Liver (tissue), 9 donors: ENCODE data around the gene GRAP. TPM values are rescaled to one million over a fixed set of nuclear protein-coding genes. Genes with fewer than 3 reads are reported as not detected.

Experiments used
- DNase-seq: peaks from one replicate; pipeline ENCODE4 v3.0.0-alpha.2; 2017; ENCODE audit warnings: low spot score
- H3K27ac ChIP-seq, 2 donors: one replicate each; pipeline ENCODE4 v1.7.0; 2013; ENCODE audit warnings: inconsistent platforms in 2 of 2, low read length in 2 of 2, control low read depth in 1 of 2, low read depth in 1 of 2, mild to moderate bottlenecking in 1 of 2
- H3K27me3 ChIP-seq, 4 donors: one replicate each; pipeline versions ENCODE4 v1.6.1 to v1.7.0; 2013; ENCODE audit warnings: low read length in 3 of 4, inconsistent platforms in 1 of 4, mild to moderate bottlenecking in 1 of 4, moderate library complexity in 1 of 4; ENCODE audit not compliant: control insufficient read depth in 4 of 4, insufficient read depth in 4 of 4
- H3K36me3 ChIP-seq, 4 donors: one replicate each; pipeline versions ENCODE4 v1.6.1 to v1.7.0; 2013; ENCODE audit warnings: low read length in 3 of 4, mild to moderate bottlenecking in 3 of 4, low read depth in 1 of 4, moderate library complexity in 1 of 4; ENCODE audit not compliant: control insufficient read depth in 4 of 4, insufficient read depth in 3 of 4
- H3K4me1 ChIP-seq, 4 donors: one replicate each; pipeline versions ENCODE4 v1.6.1 to v1.7.0; 2013; ENCODE audit warnings: low read length in 3 of 4, mild to moderate bottlenecking in 3 of 4, moderate library complexity in 1 of 4; ENCODE audit not compliant: control insufficient read depth in 4 of 4, insufficient read depth in 4 of 4
- H3K4me3 ChIP-seq, 3 donors: one replicate each; pipeline versions ENCODE4 v1.6.1 to v1.7.0; 2013; ENCODE audit warnings: low read length in 3 of 3, control low read depth in 1 of 3, low read depth in 1 of 3, mild to moderate bottlenecking in 1 of 3
- H3K9ac ChIP-seq, 2 donors: one replicate each; pipeline ENCODE4 v1.7.0; 2013; ENCODE audit warnings: low read length in 2 of 2, mild to moderate bottlenecking in 2 of 2, moderate library complexity in 2 of 2, control low read depth in 1 of 2, low read depth in 1 of 2
- H3K9me3 ChIP-seq, 4 donors: one replicate each; pipeline versions ENCODE4 v1.6.1 to v1.7.0; 2013; ENCODE audit warnings: low read length in 3 of 4; ENCODE audit not compliant: control insufficient read depth in 4 of 4
- CTCF ChIP-seq: fragments of 150-350 bp; IDR thresholded peaks from 2 replicates; pipeline ENCODE4 v1.5.1; 2017; ENCODE audit warnings: improper control_type of control experiment, low read depth, low read length; ENCODE audit not compliant: missing input control
- EGR1 ChIP-seq, 2 donors: IDR thresholded peaks; 2 replicates each; pipeline ENCODE4 v1.6.1; 2016 to 2018; ENCODE audit warnings: antibody characterized with exemption in 2 of 2, low read depth in 2 of 2
- FOXA2 ChIP-seq: IDR thresholded peaks from 2 replicates; pipeline ENCODE4 v1.6.1; 2016; ENCODE audit warnings: antibody characterized with exemption
- GABPA ChIP-seq, 2 donors: IDR thresholded peaks in 1 of 2; conservative IDR thresholded peaks in 1 of 2; 2 replicates each; pipeline ENCODE4 v1.6.1; 2016; ENCODE audit warnings: antibody characterized with exemption in 2 of 2, mild to moderate bottlenecking in 1 of 2, moderate library complexity in 1 of 2
- HNF4A ChIP-seq, 2 donors: conservative IDR thresholded peaks; 2 replicates each; pipeline ENCODE4 v1.6.1; 2016; ENCODE audit warnings: antibody characterized with exemption in 2 of 2, mild to moderate bottlenecking in 2 of 2
- HNF4G ChIP-seq: IDR thresholded peaks from 2 replicates; pipeline ENCODE4 v1.6.1; 2016; ENCODE audit warnings: antibody characterized with exemption
- JUND ChIP-seq, 2 donors: IDR thresholded peaks; 2 replicates each; pipeline ENCODE4 v1.6.1; 2016; ENCODE audit warnings: antibody characterized with exemption in 2 of 2
- MAX ChIP-seq: IDR thresholded peaks from 2 replicates; pipeline ENCODE4 v1.6.1; 2016; ENCODE audit warnings: antibody characterized with exemption
- NR2F2 ChIP-seq: IDR thresholded peaks from 2 replicates; pipeline ENCODE4 v1.6.1; 2016; ENCODE audit warnings: antibody characterized with exemption
- RXRA ChIP-seq, 2 donors: IDR thresholded peaks; 2 replicates each; pipeline ENCODE4 v1.6.1; 2017 to 2018; ENCODE audit warnings: antibody characterized with exemption in 2 of 2, mild to moderate bottlenecking in 1 of 2
- SP1 ChIP-seq: IDR thresholded peaks from 2 replicates; pipeline ENCODE4 v1.6.1; 2018; ENCODE audit warnings: antibody characterized with exemption, mild to moderate bottlenecking
- TAF1 ChIP-seq: conservative IDR thresholded peaks from 2 replicates; pipeline ENCODE4 v1.6.1; 2016; ENCODE audit warnings: antibody characterized with exemption, mild to moderate bottlenecking
- YY1 ChIP-seq: IDR thresholded peaks from 2 replicates; pipeline ENCODE4 v1.6.1; 2016; ENCODE audit warnings: antibody characterized with exemption, mild to moderate bottlenecking
- WGBS: extraction: QIAGEN DNeasy Blood & Tissue Kit; methylation state at CpG from one replicate; pipeline ENCODE4 v1.1.7; 2013; 5-methylcytosine and 5-hydroxymethylcytosine counted together
- polyA plus RNA-seq, 2 donors: library from polyadenylated mRNA; stranded (reverse) in 1 of 2; unstranded in 1 of 2; fragments of 200-250 nt in 1 of 2; fragments of >200 nt in 1 of 2; fragmentation: Nextera tagmentation in 1 of 2; extraction: Ambion mirVana in 1 of 2; gene quantifications; one replicate each; pipeline versions ENCODE4 v1.2.1 to v1.2.3, GENCODE V29; 2013 to 2015
- total RNA-seq, 2 donors: library from RNA; depleted of rRNA; stranded (reverse); fragments of >200 nt; gene quantifications; one replicate each; pipeline ENCODE4 v1.2.3, GENCODE V29; 2014
- TF ChIP-seq, protein P1 (sequence below): IDR thresholded peaks from 2 replicates; pipeline ENCODE4 v1.6.1; 2016; ENCODE audit warnings: antibody characterized with exemption
- TF ChIP-seq, protein P2 (sequence below): IDR thresholded peaks from 2 replicates; pipeline ENCODE4 v1.6.1; 2016; ENCODE audit warnings: antibody characterized with exemption
- TF ChIP-seq, protein P3 (sequence below): IDR thresholded peaks from 2 replicates; pipeline ENCODE4 v1.6.1; 2016; ENCODE audit warnings: antibody characterized with exemption, mild to moderate bottlenecking
- donor health status: healthy.
- donor health status: healthy.
- donor health status: healthy.
- donor health status: healthy.
- donor health status: healthy.

Gene GRAP
- total and polyA plus RNA-seq, 4 donors = 1.2 to 6.5 (median 5.2) TPM

- DNase-seq = no peak
Observed at GRCh38 chr17:18977646-18978045, 69.1 kb downstream of the GRAP start.

DNA sequence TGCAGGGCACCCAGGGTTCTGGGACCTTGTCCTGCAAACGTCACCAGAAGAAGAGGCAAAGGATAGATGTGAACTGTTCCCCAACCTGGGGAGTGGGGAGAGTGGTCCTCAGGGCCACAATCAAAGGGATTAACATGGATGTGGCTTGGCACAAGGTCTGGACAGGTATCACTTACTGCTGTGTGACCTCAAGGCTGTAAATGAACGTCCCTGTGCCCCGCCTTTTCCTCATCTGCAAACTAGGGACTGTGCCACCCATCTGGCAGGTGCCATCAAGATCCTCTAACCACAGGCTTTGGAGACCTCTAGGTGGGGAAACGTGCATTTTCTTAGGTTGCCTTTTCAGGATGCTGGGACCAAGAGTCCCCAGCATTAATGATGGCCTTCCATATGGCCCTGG lies 69.7 kb downstream of the GRAP start:
- DNase-seq = no peak
- TF ChIP-seq TAF1 (no peak), EGR1 (IDR thresholded peaks at IDR 0.05; ENCODE audit: low read depth in 2 of 2) (no peak), MAX (no peak), CTCF (no peak), SP1 (no peak), HNF4G (no peak), NR2F2 (no peak), GABPA (IDR thresholded peaks at IDR 0.05 in 1 of 2, conservative IDR thresholded peaks at IDR 0.05 in 1 of 2) (no peak), FOXA2 (no peak), HNF4A (conservative IDR thresholded peaks at IDR 0.05) (no peak), YY1 (no peak), JUND (IDR thresholded peaks at IDR 0.05) (no peak), RXRA (IDR thresholded peaks at IDR 0.05) (no peak)
- TF ChIP-seq, protein P1, sequence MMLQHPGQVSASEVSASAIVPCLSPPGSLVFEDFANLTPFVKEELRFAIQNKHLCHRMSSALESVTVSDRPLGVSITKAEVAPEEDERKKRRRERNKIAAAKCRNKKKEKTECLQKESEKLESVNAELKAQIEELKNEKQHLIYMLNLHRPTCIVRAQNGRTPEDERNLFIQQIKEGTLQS = no peak
- TF ChIP-seq, protein P2, sequence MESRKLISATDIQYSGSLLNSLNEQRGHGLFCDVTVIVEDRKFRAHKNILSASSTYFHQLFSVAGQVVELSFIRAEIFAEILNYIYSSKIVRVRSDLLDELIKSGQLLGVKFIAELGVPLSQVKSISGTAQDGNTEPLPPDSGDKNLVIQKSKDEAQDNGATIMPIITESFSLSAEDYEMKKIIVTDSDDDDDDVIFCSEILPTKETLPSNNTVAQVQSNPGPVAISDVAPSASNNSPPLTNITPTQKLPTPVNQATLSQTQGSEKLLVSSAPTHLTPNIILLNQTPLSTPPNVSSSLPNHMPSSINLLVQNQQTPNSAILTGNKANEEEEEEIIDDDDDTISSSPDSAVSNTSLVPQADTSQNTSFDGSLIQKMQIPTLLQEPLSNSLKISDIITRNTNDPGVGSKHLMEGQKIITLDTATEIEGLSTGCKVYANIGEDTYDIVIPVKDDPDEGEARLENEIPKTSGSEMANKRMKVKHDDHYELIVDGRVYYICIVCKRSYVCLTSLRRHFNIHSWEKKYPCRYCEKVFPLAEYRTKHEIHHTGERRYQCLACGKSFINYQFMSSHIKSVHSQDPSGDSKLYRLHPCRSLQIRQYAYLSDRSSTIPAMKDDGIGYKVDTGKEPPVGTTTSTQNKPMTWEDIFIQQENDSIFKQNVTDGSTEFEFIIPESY = no peak
- TF ChIP-seq, protein P3, sequence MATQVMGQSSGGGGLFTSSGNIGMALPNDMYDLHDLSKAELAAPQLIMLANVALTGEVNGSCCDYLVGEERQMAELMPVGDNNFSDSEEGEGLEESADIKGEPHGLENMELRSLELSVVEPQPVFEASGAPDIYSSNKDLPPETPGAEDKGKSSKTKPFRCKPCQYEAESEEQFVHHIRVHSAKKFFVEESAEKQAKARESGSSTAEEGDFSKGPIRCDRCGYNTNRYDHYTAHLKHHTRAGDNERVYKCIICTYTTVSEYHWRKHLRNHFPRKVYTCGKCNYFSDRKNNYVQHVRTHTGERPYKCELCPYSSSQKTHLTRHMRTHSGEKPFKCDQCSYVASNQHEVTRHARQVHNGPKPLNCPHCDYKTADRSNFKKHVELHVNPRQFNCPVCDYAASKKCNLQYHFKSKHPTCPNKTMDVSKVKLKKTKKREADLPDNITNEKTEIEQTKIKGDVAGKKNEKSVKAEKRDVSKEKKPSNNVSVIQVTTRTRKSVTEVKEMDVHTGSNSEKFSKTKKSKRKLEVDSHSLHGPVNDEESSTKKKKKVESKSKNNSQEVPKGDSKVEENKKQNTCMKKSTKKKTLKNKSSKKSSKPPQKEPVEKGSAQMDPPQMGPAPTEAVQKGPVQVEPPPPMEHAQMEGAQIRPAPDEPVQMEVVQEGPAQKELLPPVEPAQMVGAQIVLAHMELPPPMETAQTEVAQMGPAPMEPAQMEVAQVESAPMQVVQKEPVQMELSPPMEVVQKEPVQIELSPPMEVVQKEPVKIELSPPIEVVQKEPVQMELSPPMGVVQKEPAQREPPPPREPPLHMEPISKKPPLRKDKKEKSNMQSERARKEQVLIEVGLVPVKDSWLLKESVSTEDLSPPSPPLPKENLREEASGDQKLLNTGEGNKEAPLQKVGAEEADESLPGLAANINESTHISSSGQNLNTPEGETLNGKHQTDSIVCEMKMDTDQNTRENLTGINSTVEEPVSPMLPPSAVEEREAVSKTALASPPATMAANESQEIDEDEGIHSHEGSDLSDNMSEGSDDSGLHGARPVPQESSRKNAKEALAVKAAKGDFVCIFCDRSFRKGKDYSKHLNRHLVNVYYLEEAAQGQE = no peak
- no peak overlapping the region for H3K27ac ChIP-seq
- H3K9me3 ChIP-seq = no peaks in the 10 kb centered on the region
- H3K36me3 ChIP-seq = peaks cover 0 to 10% (median 4%) of the 10 kb centered on the region in 4 donors
- peaks cover 4 to 31% (median 15%) of the 10 kb centered on the region in 4 donors for H3K4me1 ChIP-seq
- H3K27me3 ChIP-seq = no peaks in the 10 kb centered on the region
- WGBS = 83% methylated on average over 4 of the region's 4 CpGs
- H3K4me3 ChIP-seq = no peak overlapping the region
- no peak overlapping the region for H3K9ac ChIP-seq

More at GRCh38 chr17:18977646-18978045, 69.1 kb downstream of the GRAP start:
- WGBS = 91% methylated on average over 19 of the region's 19 CpGs
- Histone ChIP-seq H3K36me3 (peaks cover 0 to 10% (median 2%) of the 10 kb centered on the region in 4 donors), H3K27me3 (no peaks in the 10 kb centered on the region), H3K27ac (no peak overlapping the region), H3K4me3 (no peak overlapping the region), H3K9me3 (no peaks in the 10 kb centered on the region), H3K9ac (no peak overlapping the region), H3K4me1 (peaks cover 7 to 38% (median 19%) of the 10 kb centered on the region in 4 donors)
- no peak for TF ChIP-seq JUND (IDR thresholded peaks at IDR 0.05)
- TF ChIP-seq EGR1 (IDR thresholded peaks at IDR 0.05; ENCODE audit: low read depth in 2 of 2) = no peak
- TF ChIP-seq, protein P2 = no peak
- no peak for TF ChIP-seq HNF4A (conservative IDR thresholded peaks at IDR 0.05)
- TF ChIP-seq NR2F2 = no peak
